Suppressor macrophage (primary cell): ENCODE results near the gene KIF6.
A peak's percentile ranks its signal among the peaks of the same experiment; 100 is the strongest.

Experiments
- DNase-seq, 4 experiments: peaks; one replicate each; pipeline ENCODE4 v3.0.0-alpha.2; 2020 to 2022

The KIF6 gene

DNA sequence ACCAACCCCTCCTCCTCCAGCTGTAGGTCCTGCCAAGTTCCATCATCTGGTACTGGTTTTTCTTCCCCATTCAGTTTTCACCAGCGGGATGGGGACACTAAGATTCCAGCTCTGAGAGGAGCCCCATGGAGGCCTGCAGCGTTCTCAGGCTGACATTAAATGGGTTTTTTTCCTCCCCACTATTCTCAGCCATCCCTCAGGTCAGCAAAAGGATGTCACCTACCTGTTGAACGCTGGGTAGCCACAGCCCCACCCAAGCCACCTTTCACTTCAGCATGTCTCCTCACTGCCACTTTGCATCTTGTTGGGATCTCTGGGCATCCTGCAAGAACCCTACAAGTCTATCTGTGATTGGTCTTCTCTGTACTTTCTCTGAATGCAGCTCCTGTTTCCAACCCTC, 417.7 kb downstream of the KIF6 start:
- DNase-seq = no peak

DNA sequence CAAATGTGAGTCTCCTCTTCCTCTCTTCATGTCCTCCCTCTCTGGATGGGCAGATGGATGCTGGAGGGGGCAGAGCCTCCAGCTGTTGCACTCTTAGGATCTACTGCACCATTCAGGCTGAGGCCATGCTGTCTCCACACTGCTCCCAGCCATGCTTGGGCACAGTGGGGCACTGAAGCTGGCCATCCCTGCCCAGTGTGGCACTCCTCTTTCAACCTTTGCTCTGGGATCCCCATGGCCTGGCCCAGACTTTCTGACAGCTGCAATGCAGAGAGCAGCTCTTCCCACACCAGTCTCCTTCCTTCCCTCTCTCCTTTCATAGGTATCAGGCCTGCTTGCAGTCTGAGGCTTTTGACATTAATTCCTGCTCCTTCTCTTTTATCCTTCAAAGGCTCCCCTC, 420.3 kb downstream of the KIF6 start:
- no peak for DNase-seq

GRCh38 chr6:39303425-39304153, 421.6 kb downstream of the KIF6 start:
- DNase-seq = no peak

GRCh38 chr6:39302669-39303424, 422.4 kb downstream of the KIF6 start:
- DNase-seq = peak; percentile 88 to 93 (median 91)

- DNase-seq = no peak
Measured at GRCh38 chr6:39302011-39302410, 423.2 kb downstream of the KIF6 start.

GRCh38 chr6:39301606-39302005, 423.6 kb downstream of the KIF6 start:
- DNase-seq = no peak

- peak; percentile 37 to 75 (median 56) for DNase-seq
Measured at GRCh38 chr6:39300739-39301138, 424.5 kb downstream of the KIF6 start.

- DNase-seq = no peak
Measured at GRCh38 chr6:39298061-39298460, 427.1 kb downstream of the KIF6 start.

DNA sequence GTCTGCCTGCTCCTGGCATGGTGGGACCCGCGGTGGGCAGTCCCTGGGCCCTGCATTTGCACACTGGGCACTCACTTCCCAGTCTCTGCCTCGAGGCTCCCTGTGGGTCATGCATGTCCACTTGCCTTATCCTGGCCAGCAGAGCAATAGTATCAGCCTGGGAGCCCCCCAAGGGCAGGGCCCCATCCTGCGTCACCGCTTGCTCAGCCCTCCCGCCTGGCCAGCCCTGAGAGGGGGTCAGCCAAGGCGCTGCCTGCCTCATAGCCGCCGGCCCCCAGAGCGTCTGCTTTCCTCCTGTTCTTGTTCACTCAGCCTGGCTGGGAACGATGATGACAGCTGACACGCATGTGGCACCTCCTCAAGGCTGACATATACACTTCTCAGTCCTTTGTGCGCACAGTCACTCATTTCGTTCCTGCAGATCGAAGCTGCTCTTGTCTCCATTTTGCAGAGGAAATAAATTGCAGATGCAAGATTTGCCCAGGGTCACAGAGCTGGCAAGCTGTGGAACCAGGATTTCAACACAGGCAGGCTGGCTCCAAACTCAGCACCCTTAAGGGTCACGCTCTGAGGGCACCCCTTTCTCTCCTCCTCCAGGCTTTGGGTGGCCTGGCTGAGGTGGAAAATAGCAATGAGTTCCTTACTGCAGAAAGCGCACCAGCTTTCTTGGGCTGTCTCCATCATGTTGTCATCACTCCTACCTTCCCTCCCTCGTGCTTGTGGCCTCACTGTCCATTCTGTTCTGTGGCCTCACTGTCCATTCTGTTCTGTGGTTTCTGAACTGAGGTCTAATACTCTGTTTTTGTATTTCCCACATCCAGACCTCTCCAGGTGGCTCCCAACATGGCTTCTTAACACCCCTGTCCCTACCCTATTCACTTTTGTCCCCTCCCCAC, 428.2 kb downstream of the KIF6 start:
- DNase-seq = no peak

GRCh38 chr6:39295611-39296011, 429.6 kb downstream of the KIF6 start:
- no peak for DNase-seq

- no peak for DNase-seq
Measured at GRCh38 chr6:39294899-39295298, 430.3 kb downstream of the KIF6 start.

GRCh38 chr6:39294133-39294532, 431.1 kb downstream of the KIF6 start:
- peak in 3 of 4 experiments; percentile 19 to 62 (median 37) for DNase-seq

DNA sequence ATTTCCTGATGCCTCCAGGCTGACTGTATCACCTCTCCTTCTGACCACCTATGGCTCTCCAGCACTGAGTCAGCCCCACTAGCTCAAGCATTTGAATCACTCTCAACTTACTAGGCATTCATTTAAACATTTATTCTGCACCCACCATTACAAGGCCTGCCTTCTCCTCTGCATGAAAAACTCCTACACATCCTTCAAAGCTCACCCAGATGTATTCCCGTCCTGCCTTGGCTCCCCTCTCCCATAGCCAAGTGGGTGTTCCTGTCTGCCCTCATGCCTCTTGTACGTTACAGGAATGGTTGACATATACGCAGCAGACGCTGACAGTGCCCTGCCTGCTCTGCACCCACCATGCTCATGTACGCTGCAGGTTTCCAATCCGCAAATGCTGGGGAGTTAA, 432.6 kb downstream of the KIF6 start:
- no peak for DNase-seq

GRCh38 chr6:39289490-39289889, 435.7 kb downstream of the KIF6 start:
- peak; percentile 22 to 83 (median 56) for DNase-seq

DNA sequence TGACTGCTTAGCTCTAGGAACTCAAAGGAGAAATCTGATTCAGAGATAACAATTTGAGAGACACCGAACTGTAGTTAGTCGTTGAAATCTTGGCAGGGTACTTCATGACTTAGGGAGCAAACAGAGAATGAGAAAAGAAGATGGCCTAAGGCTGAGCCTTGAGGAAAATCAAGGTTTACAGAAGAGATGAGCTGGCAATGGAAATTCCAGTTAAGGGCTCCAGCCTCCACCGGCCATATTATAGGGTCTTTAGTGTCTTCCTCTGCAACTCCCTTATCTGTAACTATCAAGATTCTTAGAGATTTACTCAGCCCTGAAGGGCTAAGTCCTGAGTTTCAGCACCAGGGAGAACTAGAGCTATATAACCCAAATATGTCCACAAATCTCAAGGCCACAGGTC, 437.6 kb downstream of the KIF6 start:
- DNase-seq = no peak

- DNase-seq = peak in 2 of 4 experiments; percentile 51 to 60
Measured at GRCh38 chr6:39286596-39286995, 438.6 kb downstream of the KIF6 start.

DNA sequence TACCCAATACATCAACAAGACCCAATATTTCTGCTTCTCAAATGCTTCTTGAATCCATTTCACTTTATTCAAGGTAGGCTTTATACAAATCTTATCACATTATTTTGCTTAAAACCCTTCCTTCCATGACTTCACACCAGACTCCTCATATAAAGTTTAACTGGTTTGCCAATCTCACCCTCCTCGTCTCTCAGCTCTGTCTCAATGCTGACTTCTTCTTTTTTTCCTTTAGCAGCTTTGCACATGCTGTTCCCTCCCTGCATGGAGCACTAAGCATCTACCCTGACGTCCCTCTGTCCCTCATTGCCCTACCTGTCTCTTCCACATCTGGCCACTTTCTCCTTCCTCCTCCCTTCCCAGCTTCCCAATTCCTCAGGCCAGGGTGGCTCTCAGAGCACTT, 442.4 kb downstream of the KIF6 start:
- peak in 3 of 4 experiments; percentile 29 to 58 (median 41) for DNase-seq

DNA sequence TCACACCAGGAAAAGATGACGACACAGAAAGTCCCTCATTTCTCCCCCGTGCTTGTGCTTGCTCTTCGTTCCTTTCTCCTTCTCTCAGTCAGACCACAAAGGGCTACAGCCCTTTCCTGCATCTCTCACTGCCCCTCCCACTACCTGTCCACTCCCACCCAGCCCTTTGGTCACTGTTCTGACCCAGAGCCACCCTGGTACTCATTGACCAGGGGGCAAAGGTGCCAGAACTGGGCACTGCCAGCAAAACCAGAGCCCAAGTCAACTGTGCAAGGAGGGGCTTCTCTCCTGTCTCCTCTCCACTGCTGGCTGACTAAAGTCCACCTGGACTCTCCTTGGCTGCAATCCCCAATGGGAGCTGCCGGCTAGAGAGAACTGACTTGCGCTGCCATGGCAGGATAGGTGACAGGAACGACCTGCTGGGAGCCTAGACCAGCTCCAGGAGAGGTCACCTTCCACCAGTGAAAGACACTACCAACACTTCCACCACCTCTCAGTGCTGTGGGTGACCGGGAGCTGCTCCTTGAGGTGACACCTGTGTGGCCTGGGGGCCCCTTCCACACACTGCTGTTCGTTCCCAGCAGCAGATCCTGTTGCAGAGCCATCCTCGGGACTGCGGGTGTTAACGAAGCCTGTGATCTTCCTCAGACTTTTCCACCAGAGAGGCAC, 443.8 kb downstream of the KIF6 start:
- DNase-seq = no peak

DNA sequence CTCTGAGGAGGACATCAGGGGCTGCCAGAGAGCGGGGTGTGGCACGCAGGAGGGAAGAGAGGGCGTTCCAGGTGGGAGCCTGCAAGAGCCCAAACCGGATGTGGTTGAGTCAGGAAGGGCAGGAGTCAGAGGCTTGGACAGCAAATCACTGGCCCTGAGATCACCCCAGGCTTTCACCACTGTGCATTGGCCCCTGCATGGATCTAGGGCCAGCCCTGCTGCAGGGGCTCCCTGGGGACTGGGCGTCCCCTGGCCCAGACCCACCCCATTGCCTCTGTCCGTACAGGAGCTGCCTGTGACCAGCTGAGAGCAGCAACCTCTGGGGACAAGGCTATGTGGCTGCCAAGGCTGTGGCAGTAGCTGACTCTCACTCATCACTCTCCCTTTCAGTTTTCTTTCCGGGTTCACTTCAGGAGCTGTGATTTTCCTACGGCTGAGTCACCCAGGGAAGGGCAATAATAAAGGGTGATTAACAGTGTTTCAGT, 444.9 kb downstream of the KIF6 start:
- DNase-seq = peak; percentile 19 to 41 (median 35)
